Natural killer cell (primary cell): ENCODE data around the gene RAD51B. TPM values are rescaled to one million over a fixed set of nuclear protein-coding genes. Genes with fewer than 3 reads are reported as not detected.

Experiments
- ATAC-seq, 3 donors: fragments of 150-1000 bp in 2 of 3; fragments of 200-7000 bp in 1 of 3; cut with Tn5 transposase; 1 replicate in 1 of 3; 2 replicates in 2 of 3; pipeline ENCODE4 v1.10.0; 2021; ENCODE audit warnings: mild to moderate bottlenecking in 2 of 3, moderate library complexity in 2 of 3
- DNase-seq, 2 donors: peaks; one replicate each; pipeline versions ENCODE4 v3.0.0 to v3.0.0-alpha.2; 2013 to 2021; ENCODE audit warnings: mixed read lengths in 1 of 2
- H3K27ac ChIP-seq: one replicate; pipeline ENCODE4 v1.5.1; 2013; ENCODE audit warnings: mild to moderate bottlenecking, low read length
- H3K27me3 ChIP-seq: one replicate; pipeline ENCODE4 v1.6.1; 2013; ENCODE audit warnings: low read length; ENCODE audit not compliant: control insufficient read depth, insufficient read depth
- H3K36me3 ChIP-seq: one replicate; pipeline ENCODE4 v1.6.1; 2013; ENCODE audit warnings: low read length; ENCODE audit not compliant: control insufficient read depth, insufficient read depth
- H3K4me1 ChIP-seq: one replicate; pipeline ENCODE4 v1.6.1; 2013; ENCODE audit warnings: low read length; ENCODE audit not compliant: control insufficient read depth, insufficient read depth
- H3K4me3 ChIP-seq: one replicate; pipeline ENCODE4 v1.5.1; 2013; ENCODE audit warnings: low read length
- H3K9me3 ChIP-seq: one replicate; pipeline ENCODE4 v1.6.1; 2013; ENCODE audit warnings: low read length; ENCODE audit not compliant: control insufficient read depth, insufficient read depth
- H3K27ac Mint-ChIP-seq, 2 donors: one replicate each; pipeline ENCODE4 v1.8.0; 2022; ENCODE audit warnings: mild to moderate bottlenecking in 2 of 2, mixed read lengths in 2 of 2, moderate library complexity in 1 of 2
- H3K27me3 Mint-ChIP-seq, 2 donors: one replicate each; pipeline ENCODE4 v1.8.0; 2022; ENCODE audit warnings: low read depth in 2 of 2, mixed read lengths in 2 of 2
- H3K36me3 Mint-ChIP-seq: one replicate; pipeline ENCODE4 v1.8.0; 2022; ENCODE audit warnings: mixed read lengths
- H3K4me1 Mint-ChIP-seq, 2 donors: one replicate each; pipeline ENCODE4 v1.8.0; 2022; ENCODE audit warnings: mixed read lengths in 2 of 2
- H3K4me3 Mint-ChIP-seq: one replicate; pipeline ENCODE4 v1.8.0; 2022; ENCODE audit warnings: mild to moderate bottlenecking, moderate library complexity, mixed read lengths
- H3K9me3 Mint-ChIP-seq, 2 donors: one replicate each; pipeline ENCODE4 v1.8.0; 2022; ENCODE audit warnings: mixed read lengths in 2 of 2
- CTCF ChIP-seq: fragments of 200-600 bp; IDR thresholded peaks from one replicate; pipeline ENCODE4 v1.8.0; 2022; ENCODE audit warnings: antibody characterized with exemption
- WGBS: methylation state at CpG from one replicate; pipeline ENCODE4 v1.1.7; 2013; ENCODE audit warnings: missing lambda C conversion rate; ENCODE audit not compliant: insufficient coverage; 5-methylcytosine and 5-hydroxymethylcytosine counted together
- intact Hi-C: fragments of 100-400 bp; cut with micrococcal nuclease; formaldehyde crosslinking; loops from one replicate; pipeline ENCODE4 v1.14.2; 2022
- total RNA-seq, 4 donors: library from RNA; stranded (reverse); fragments of 120-200 nt in 1 of 4; gene quantifications; one replicate each; pipeline versions ENCODE4 v1.2.3 to v1.2.4, GENCODE V29; 2013 to 2022

Gene RAD51B
- total RNA-seq, 3 donors from 2014 or later (not counting 1 experiment from before 2014, with no cell fraction given): 28.1 to 37.6 (median 28.6) TPM

DNA sequence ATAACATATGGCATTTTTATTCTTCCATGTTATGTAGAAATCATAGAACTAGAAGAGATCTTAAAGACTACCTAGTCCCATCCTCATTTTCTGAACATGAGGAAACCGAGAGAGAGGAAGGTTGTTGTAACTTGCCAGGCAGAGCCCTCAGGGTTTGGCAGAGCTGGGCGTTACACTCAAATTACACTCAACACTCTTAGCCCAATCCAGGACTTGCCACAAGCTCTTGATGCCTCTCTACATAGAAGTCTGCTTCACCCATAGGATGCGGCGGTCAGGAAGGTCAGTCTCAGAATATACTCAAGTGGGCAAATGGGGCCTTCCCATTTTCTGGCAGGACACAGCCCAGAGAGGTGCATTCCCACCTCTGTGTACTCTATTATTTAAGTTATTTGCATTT, 765.2 kb downstream of the RAD51B start:
- Mint-ChIP-seq H3K4me3 (no peak overlapping the region), H3K9me3 (no peaks in the 10 kb centered on the region), H3K27me3 (no peaks in the 10 kb centered on the region), H3K27ac (no peak overlapping the region), H3K36me3 (no peaks in the 10 kb centered on the region), H3K4me1 (peaks cover 0 to 4% of the 10 kb centered on the region in 2 donors)
- Histone ChIP-seq H3K9me3 (no peaks in the 10 kb centered on the region), H3K36me3 (no peaks in the 10 kb centered on the region), H3K4me1 (no peaks in the 10 kb centered on the region), H3K27ac (no peak overlapping the region), H3K4me3 (no peak overlapping the region), H3K27me3 (no peaks in the 10 kb centered on the region)
- no peak for TF ChIP-seq CTCF
- WGBS: 100% methylated on average over 4 of the region's 4 CpGs
- DNase-seq: no peak
- no peak for ATAC-seq
- intact Hi-C loops: no loop called here

DNA sequence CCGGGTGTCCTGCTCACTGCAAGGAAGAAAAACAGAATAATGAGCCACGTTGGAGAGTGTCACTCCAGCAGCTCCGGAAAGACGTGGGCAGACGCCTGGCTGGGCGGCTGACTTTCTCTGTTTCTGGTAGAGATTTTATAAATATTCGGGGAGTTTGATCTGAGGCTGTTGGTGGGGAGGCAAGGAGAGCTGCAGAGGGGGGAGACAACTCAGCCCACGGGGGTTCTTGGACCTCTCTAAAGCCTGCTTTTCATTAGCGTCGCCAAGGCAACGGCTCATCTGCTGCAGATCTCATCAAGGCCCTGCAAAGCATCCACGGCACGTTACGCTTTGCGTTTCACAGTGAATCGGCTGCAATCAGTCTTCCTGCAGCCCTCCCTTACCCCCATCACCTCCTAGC, 766.1 kb downstream of the RAD51B start:
- WGBS: 92% methylated on average over 16 of the region's 16 CpGs
- no peak for TF ChIP-seq CTCF
- Histone ChIP-seq H3K4me3 (no peak overlapping the region), H3K36me3 (no peaks in the 10 kb centered on the region), H3K4me1 (no peaks in the 10 kb centered on the region), H3K9me3 (no peaks in the 10 kb centered on the region), H3K27me3 (no peaks in the 10 kb centered on the region), H3K27ac (no peak overlapping the region)
- intact Hi-C loops: no loop called here
- Mint-ChIP-seq H3K4me3 (no peak overlapping the region), H3K9me3 (no peaks in the 10 kb centered on the region), H3K36me3 (no peaks in the 10 kb centered on the region), H3K27ac (no peak overlapping the region), H3K4me1 (peaks cover 0 to 6% of the 10 kb centered on the region in 2 donors), H3K27me3 (no peaks in the 10 kb centered on the region)
- ATAC-seq (no peak), DNase-seq (no peak)

- Mint-ChIP-seq H3K27ac (no peak overlapping the region), H3K9me3 (no peaks in the 10 kb centered on the region), H3K27me3 (no peaks in the 10 kb centered on the region), H3K4me3 (no peak overlapping the region), H3K4me1 (peaks cover 0 to 6% of the 10 kb centered on the region in 2 donors), H3K36me3 (no peaks in the 10 kb centered on the region)
- no peaks in the 10 kb centered on the region for H3K9me3 ChIP-seq
- intact Hi-C loops: no loop called here
- H3K4me3 ChIP-seq: no peak overlapping the region
- WGBS: 96% methylated on average over 12 of the region's 13 CpGs
- ATAC-seq (no peak), DNase-seq (no peak)
- H3K27me3 ChIP-seq: no peaks in the 10 kb centered on the region
- TF ChIP-seq CTCF: no peak
- H3K36me3 ChIP-seq: no peaks in the 10 kb centered on the region
- no peaks in the 10 kb centered on the region for H3K4me1 ChIP-seq
- no peak overlapping the region for H3K27ac ChIP-seq
Observed at GRCh38 chr14:68586896-68587751, 767.5 kb downstream of the RAD51B start.

DNA sequence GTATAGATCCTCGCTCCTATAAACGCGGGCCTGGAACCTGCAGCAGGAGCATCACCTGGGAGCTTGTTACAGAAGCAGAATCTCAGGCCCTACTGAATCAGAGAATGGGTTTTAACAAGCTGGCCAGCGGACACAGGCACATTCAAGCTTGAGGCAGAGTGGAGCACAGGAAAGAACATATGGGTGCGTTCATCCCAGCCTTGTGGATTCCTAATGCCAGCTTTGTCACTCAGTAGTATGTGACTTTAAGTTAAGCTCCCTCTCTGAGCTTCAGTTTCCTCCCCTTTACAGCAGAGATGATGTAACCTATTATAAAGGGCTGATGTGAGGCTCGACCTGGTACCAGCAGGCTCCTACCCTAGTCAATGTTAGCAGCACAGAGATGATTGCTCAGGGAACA, 768.4 kb downstream of the RAD51B start:
- no peak for TF ChIP-seq CTCF
- DNase-seq (no peak), ATAC-seq (no peak)
- intact Hi-C loops: no loop called here
- H3K27me3 Mint-ChIP-seq: no peaks in the 10 kb centered on the region
- H3K4me1 ChIP-seq: no peaks in the 10 kb centered on the region
- H3K36me3 ChIP-seq: no peaks in the 10 kb centered on the region
- no peak overlapping the region for H3K27ac Mint-ChIP-seq
- H3K9me3 Mint-ChIP-seq: no peaks in the 10 kb centered on the region
- no peaks in the 10 kb centered on the region for H3K27me3 ChIP-seq
- H3K4me1 Mint-ChIP-seq: peaks cover 0 to 6% of the 10 kb centered on the region in 2 donors
- H3K9me3 ChIP-seq: no peaks in the 10 kb centered on the region
- WGBS: 96% methylated on average over 6 of the region's 6 CpGs
- H3K36me3 Mint-ChIP-seq: no peaks in the 10 kb centered on the region
- H3K4me3 Mint-ChIP-seq: no peak overlapping the region
- no peak overlapping the region for H3K4me3 ChIP-seq
- H3K27ac ChIP-seq: no peak overlapping the region
